Retinal pigment epithelial cell (primary cell): Measurements from ENCODE around the gene EVC2.

Experiments
- DNase-seq: peaks from one replicate; pipeline ENCODE4 v3.0.0-alpha.2; 2010; ENCODE audit warnings: low read depth
- H3K4me3 ChIP-seq: 2 replicates; pipeline ENCODE4 v1.5.1; 2011; ENCODE audit warnings: mild to moderate bottlenecking, low read length, control low read depth, moderate library complexity
- TF ChIP-seq, protein P1 (sequence below): conservative IDR thresholded peaks from 2 replicates; pipeline ENCODE4 v1.5.1; 2011; ENCODE audit warnings: low read depth, low read length, control low read depth, inconsistent platforms

Gene EVC2

DNA sequence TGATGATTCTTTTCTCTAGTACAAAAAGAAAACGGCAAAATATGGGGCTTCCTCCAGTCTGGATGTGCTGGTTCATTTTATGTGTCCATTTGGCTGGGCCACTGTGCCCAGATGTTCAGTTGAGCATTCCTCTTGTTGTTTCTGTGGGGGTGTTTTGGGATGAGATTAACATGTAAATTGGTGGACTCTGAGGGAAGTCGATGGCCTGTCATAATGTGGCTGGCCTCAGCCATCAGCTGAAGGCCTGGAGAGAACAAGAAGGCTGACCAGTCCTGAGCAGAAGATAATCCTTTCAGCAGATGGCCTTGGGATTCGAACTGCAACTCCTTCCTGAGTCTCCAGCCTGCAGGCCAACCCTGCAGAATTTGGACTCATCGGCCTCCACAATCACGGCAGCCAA lies 136.7 kb downstream of the EVC2 start:
- H3K4me3 ChIP-seq = no peak overlapping the region
- TF ChIP-seq, protein P1, sequence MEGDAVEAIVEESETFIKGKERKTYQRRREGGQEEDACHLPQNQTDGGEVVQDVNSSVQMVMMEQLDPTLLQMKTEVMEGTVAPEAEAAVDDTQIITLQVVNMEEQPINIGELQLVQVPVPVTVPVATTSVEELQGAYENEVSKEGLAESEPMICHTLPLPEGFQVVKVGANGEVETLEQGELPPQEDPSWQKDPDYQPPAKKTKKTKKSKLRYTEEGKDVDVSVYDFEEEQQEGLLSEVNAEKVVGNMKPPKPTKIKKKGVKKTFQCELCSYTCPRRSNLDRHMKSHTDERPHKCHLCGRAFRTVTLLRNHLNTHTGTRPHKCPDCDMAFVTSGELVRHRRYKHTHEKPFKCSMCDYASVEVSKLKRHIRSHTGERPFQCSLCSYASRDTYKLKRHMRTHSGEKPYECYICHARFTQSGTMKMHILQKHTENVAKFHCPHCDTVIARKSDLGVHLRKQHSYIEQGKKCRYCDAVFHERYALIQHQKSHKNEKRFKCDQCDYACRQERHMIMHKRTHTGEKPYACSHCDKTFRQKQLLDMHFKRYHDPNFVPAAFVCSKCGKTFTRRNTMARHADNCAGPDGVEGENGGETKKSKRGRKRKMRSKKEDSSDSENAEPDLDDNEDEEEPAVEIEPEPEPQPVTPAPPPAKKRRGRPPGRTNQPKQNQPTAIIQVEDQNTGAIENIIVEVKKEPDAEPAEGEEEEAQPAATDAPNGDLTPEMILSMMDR = no peak
- DNase-seq = no peak

DNA sequence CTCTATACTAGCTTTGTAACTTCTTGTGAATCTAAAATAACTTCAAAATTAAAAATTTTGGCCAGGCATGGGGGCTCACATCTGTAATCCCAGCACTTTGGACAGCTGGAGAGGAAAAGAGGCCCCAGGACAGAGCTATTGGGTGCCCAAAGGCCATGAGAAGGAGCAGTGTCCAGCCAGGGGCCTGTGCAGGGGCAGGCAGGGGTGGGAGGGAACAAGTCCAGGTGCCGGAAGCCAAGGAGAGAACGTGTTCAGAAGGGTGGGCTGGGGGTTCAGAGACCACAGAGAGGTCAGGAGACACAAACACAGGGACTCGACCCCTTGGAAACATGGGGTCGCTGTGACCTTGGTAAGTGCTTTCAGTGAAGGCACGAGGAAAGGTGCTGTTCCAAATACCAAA lies 138.9 kb downstream of the EVC2 start:
- DNase-seq = no peak
- H3K4me3 ChIP-seq = no peak overlapping the region
- TF ChIP-seq, protein P1 = no peak

DNA sequence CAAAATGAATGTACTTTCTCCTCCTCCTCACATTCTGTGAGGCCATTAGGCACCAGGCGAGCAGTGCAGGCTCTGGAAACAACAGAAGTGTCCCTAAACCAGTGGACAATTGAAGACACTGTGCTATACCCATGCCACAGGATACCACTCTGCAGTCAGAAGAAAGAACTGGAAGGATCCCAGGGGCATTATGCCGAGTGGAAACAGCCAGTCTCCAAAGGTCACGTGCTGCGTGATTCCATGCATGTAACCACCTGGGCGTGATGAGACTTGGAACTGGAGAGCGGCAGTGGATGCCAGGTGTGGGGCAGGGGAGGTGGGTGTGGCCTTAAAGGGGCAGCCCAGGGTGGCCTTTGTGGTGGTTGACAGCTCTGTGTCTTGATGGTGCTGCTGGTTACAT lies 139.4 kb downstream of the EVC2 start:
- TF ChIP-seq, protein P1 = no peak
- no peak overlapping the region for H3K4me3 ChIP-seq
- DNase-seq = no peak

DNA sequence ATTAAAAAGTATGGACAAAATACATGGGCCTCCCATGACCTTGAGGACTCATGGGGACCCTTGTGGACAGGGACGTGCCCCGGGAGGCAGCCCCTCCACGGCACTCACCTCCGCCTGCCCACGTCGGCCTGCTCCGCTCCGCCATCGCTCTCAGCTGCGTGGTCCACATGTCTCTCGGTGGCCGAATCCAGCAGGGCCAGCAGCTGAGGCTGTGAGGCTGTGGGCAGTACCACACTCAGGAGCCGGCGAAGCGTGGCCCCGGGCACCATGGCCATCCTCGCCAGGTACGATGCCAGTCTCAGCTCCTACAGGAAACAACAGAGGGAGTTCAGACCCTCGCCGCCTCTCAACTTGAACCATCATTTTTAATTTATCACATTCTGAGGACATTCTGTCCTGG lies 140.0 kb downstream of the EVC2 start:
- no peak overlapping the region for H3K4me3 ChIP-seq
- TF ChIP-seq, protein P1 = no peak
- DNase-seq = no peak

DNA sequence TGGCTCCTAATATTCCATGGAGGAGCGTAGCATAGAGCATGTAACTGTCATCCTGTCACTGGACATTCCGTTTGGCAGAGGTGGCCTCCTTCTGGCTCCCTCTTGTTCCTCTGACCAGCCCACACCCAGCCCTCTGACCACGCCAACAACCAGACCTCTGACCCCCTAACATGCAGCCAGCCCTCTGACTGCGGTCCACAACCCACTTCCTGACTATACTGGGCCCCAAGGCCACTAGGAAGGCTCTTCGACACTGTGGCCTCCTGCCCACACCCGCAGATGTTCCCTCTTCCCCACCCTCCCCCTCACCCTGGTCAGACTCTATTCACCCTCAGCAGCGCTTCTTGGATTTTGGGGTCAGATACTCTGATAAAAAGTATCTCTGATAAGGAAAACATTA lies 141.4 kb downstream of the EVC2 start:
- no peak for DNase-seq
- TF ChIP-seq, protein P1 = no peak

DNA sequence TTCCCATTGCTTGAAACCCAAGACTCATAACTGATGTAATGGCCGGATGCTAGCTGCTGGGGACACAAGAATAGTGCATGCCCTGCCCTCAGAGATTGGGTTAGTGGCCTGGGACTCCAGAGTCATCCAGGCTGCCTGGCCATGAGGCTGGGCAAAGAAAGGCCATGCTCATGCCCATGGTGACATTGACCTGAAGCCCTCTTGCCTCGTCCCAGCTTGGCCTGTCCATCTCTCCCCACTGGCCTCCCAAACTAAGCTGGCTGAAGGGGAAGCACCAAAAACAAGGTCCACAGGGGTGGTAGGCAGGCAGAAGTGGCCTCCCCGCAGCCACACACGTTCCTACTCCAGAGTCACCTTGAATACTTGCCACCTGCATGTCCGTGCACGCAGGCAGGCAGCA lies 141.8 kb downstream of the EVC2 start:
- no peak overlapping the region for H3K4me3 ChIP-seq
- DNase-seq = no peak
- TF ChIP-seq, protein P1 = no peak

More for the DNA sequence above, 141.4 kb downstream of the EVC2 start:
- no peak overlapping the region for H3K4me3 ChIP-seq

DNA sequence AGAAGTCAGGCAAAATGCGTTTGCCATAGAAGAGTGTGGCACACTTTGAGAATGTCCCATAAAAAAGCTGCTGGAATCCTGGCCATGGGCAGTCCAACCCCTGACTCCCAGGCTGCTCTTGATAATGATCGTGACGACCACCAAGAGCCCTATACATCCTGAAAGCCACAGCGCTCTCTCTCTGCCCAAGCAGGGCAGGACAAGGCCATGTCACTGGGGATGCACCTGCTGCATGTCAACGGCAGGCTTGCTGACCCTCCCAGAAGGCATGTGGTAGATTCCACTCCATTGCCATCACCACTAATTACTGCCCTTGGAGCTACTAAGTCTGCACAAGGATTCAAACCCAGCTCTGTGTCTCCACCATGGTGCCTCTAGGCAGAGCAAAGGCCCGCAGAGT lies 144.5 kb downstream of the EVC2 start:
- DNase-seq = no peak
- TF ChIP-seq, protein P1 = no peak
- no peak overlapping the region for H3K4me3 ChIP-seq
